Vagina (tissue), 2 donors: ENCODE data around the gene ZFP62.

ENCODE experiments used
- CTCF ChIP-seq, 3 experiments: fragments of 450-650 bp in 2 of 3; fragments of 200-600 bp in 1 of 3; sonication (generic) in 1 of 3; IDR thresholded peaks; one replicate each; pipeline ENCODE4 v1.5.1; 2017 to 2019; ENCODE audit warnings: antibody characterized with exemption in 3 of 3, mild to moderate bottlenecking in 2 of 3, moderate library complexity in 2 of 3
- POLR2A ChIP-seq, 2 donors: fragments of 450-650 bp; IDR thresholded peaks; one replicate each; pipeline ENCODE4 v1.6.1; 2017; ENCODE audit warnings: antibody characterized with exemption in 2 of 2, mild to moderate bottlenecking in 2 of 2, moderate library complexity in 2 of 2

- TF ChIP-seq POLR2A (IDR thresholded peaks at IDR 0.05) (no peak), CTCF (IDR thresholded peaks at IDR 0.05) (no peak)
These were observed 5.9 kb upstream of the ZFP62 start for GRCh38 chr5:180866985-180867384.
